Thyroid gland (tissue), 4 donors: Measurements from ENCODE around the gene ARHGEF28. TPM values are rescaled to one million over a fixed set of nuclear protein-coding genes. Genes with fewer than 3 reads are reported as not detected.

Experiments used
- DNase-seq, 2 donors: peaks; one replicate each; pipeline ENCODE4 v3.0.0-alpha.2; 2019
- H3K27ac ChIP-seq, 3 donors: fragments of 200-600 bp; sonication (generic); 1 replicate in 2 of 3; 2 replicates in 1 of 3; pipeline ENCODE4 v1.5.1; 2016 to 2019; ENCODE audit warnings: mild to moderate bottlenecking in 1 of 3, moderate library complexity in 1 of 3
- H3K27me3 ChIP-seq: fragments of 200-600 bp; sonication (generic); one replicate; pipeline ENCODE4 v1.5.1; 2019
- H3K36me3 ChIP-seq, 2 donors: fragments of 200-600 bp; sonication (generic); one replicate each; pipeline ENCODE4 v1.5.1; 2016 to 2019
- H3K4me1 ChIP-seq, 2 donors: fragments of 200-600 bp; sonication (generic); one replicate each; pipeline ENCODE4 v1.5.1; 2017 to 2019
- H3K4me3 ChIP-seq, 3 donors: fragments of 200-600 bp; sonication (generic); replicated peaks in 1 of 3; 1 replicate in 2 of 3; 2 replicates in 1 of 3; pipeline ENCODE4 v1.5.1; 2016; ENCODE audit warnings: mild to moderate bottlenecking in 1 of 3
- H3K9me3 ChIP-seq: fragments of 200-600 bp; sonication (generic); one replicate; pipeline ENCODE4 v1.5.1; 2017
- CTCF ChIP-seq, 6 experiments: fragments of 200-600 bp in 3 of 6; fragments of 450-650 bp in 3 of 6; sonication (generic) in 3 of 6; IDR thresholded peaks; one replicate each; pipeline ENCODE4 v1.5.1; 2016 to 2019; ENCODE audit warnings: antibody characterized with exemption in 6 of 6, mild to moderate bottlenecking in 2 of 6, inconsistent platforms in 1 of 6, moderate library complexity in 1 of 6
- POLR2A ChIP-seq, 2 donors: fragments of 450-650 bp; IDR thresholded peaks; one replicate each; pipeline ENCODE4 v1.6.1; 2017; ENCODE audit warnings: antibody characterized with exemption in 2 of 2, mild to moderate bottlenecking in 2 of 2, moderate library complexity in 1 of 2
- WGBS, 2 donors: methylation state at CpG; one replicate each; pipeline ENCODE4 v1.1.5; 2017; 5-methylcytosine and 5-hydroxymethylcytosine counted together
- intact Hi-C: fragments of 100-400 bp; cut with DNase I; formaldehyde crosslinking; loops from one replicate; pipeline ENCODE4 v1.15.1; 2023
- total RNA-seq, 4 donors: library from RNA; depleted of rRNA; stranded (reverse); fragments of >200 nt; gene quantifications; one replicate each; pipeline ENCODE4 v1.2.3, GENCODE V29; 2016

Gene ARHGEF28
- total RNA-seq, 4 donors from 2014 or later = 43.6 to 58.8 (median 55.3) TPM

- intact Hi-C loops = no loop called here
- H3K4me3 ChIP-seq = no peak overlapping the region
- H3K4me1 ChIP-seq = no peaks in the 10 kb centered on the region
- H3K27me3 ChIP-seq = no peaks in the 10 kb centered on the region
- no peaks in the 10 kb centered on the region for H3K9me3 ChIP-seq
- no peak for DNase-seq
- TF ChIP-seq CTCF (IDR thresholded peaks at IDR 0.05) (no peak), POLR2A (IDR thresholded peaks at IDR 0.05) (no peak)
- 87 to 100% methylated on average over 2 of the region's 2 CpGs for WGBS, 2 donors
- H3K36me3 ChIP-seq = no peaks in the 10 kb centered on the region
- no peak overlapping the region for H3K27ac ChIP-seq
Measured at GRCh38 chr5:73834693-73835092, 208.7 kb downstream of the ARHGEF28 start.

- Histone ChIP-seq H3K27ac (no peak overlapping the region), H3K36me3 (no peaks in the 10 kb centered on the region), H3K9me3 (no peaks in the 10 kb centered on the region), H3K4me1 (no peaks in the 10 kb centered on the region), H3K27me3 (no peaks in the 10 kb centered on the region), H3K4me3 (no peak overlapping the region)
- intact Hi-C loops = no loop called here
- TF ChIP-seq POLR2A (IDR thresholded peaks at IDR 0.05) = no peak
- no peak for TF ChIP-seq CTCF (IDR thresholded peaks at IDR 0.05)
- no peak for DNase-seq
- 56 to 76% methylated on average over 2 of the region's 2 CpGs for WGBS, 2 donors
Measured at GRCh38 chr5:73835726-73836125, 209.7 kb downstream of the ARHGEF28 start.

- no peaks in the 10 kb centered on the region for H3K27me3 ChIP-seq
- H3K36me3 ChIP-seq = no peaks in the 10 kb centered on the region
- TF ChIP-seq POLR2A (IDR thresholded peaks at IDR 0.05) (no peak), CTCF (IDR thresholded peaks at IDR 0.05) (no peak)
- no peak overlapping the region for H3K27ac ChIP-seq
- H3K9me3 ChIP-seq = no peaks in the 10 kb centered on the region
- no peaks in the 10 kb centered on the region for H3K4me1 ChIP-seq
- intact Hi-C loops = no loop called here
- H3K4me3 ChIP-seq = no peak overlapping the region
- DNase-seq = no peak
Measured at GRCh38 chr5:73836607-73837006, 210.6 kb downstream of the ARHGEF28 start.

GRCh38 chr5:73838901-73839300, 212.9 kb downstream of the ARHGEF28 start:
- Histone ChIP-seq H3K4me3 (no peak overlapping the region), H3K27me3 (no peaks in the 10 kb centered on the region), H3K9me3 (no peaks in the 10 kb centered on the region), H3K27ac (no peak overlapping the region), H3K4me1 (no peaks in the 10 kb centered on the region), H3K36me3 (no peaks in the 10 kb centered on the region)
- intact Hi-C loops = no loop called here
- TF ChIP-seq CTCF (IDR thresholded peaks at IDR 0.05) = no peak
- no peak for TF ChIP-seq POLR2A (IDR thresholded peaks at IDR 0.05)
- DNase-seq = no peak
- WGBS, 2 donors = 78 to 80% methylated on average over 1 of the region's 1 CpG

- intact Hi-C loops = no loop called here
- no peak for DNase-seq
- H3K36me3 ChIP-seq = no peaks in the 10 kb centered on the region
- TF ChIP-seq POLR2A (IDR thresholded peaks at IDR 0.05) (no peak), CTCF (IDR thresholded peaks at IDR 0.05) (no peak)
- no peak overlapping the region for H3K27ac ChIP-seq
- no peak overlapping the region for H3K4me3 ChIP-seq
- no peaks in the 10 kb centered on the region for H3K27me3 ChIP-seq
- no peaks in the 10 kb centered on the region for H3K4me1 ChIP-seq
- H3K9me3 ChIP-seq = no peaks in the 10 kb centered on the region
Measured at GRCh38 chr5:73841641-73842040, 215.6 kb downstream of the ARHGEF28 start.
